ENCODE results near the gene PLCH1. TPM values are rescaled to one million over a fixed set of nuclear protein-coding genes. Genes with fewer than 3 reads are reported as not detected.

PLCH1 gene
- total and polyA plus RNA-seq, 3 donors from 2014 or later, result 23.2 to 32.1 (median 29.3) TPM

DNA sequence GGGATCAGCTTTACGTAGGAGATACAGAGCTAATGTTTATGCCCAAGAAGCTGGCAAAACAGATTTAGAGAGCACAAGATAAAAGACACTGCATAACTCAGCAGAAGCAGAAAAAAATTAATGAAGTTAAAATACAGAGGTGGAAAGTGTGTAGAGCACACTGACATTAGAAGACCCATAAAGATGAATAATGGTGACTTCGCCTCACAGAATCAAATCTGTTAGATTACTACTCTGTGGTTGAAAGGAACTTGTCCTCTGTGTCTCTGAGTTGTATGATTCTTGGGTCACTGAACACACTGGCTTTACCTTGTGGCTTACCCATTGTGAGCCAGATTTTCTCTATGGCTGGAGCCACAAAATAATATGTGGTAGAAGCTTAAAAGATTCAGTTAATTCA, 224.4 kb downstream of the PLCH1 start:
- no peaks in the 10 kb centered on the region for H3K27me3 ChIP-seq
- no peaks in the 10 kb centered on the region for H3K4me1 ChIP-seq
- TF ChIP-seq, protein P1, sequence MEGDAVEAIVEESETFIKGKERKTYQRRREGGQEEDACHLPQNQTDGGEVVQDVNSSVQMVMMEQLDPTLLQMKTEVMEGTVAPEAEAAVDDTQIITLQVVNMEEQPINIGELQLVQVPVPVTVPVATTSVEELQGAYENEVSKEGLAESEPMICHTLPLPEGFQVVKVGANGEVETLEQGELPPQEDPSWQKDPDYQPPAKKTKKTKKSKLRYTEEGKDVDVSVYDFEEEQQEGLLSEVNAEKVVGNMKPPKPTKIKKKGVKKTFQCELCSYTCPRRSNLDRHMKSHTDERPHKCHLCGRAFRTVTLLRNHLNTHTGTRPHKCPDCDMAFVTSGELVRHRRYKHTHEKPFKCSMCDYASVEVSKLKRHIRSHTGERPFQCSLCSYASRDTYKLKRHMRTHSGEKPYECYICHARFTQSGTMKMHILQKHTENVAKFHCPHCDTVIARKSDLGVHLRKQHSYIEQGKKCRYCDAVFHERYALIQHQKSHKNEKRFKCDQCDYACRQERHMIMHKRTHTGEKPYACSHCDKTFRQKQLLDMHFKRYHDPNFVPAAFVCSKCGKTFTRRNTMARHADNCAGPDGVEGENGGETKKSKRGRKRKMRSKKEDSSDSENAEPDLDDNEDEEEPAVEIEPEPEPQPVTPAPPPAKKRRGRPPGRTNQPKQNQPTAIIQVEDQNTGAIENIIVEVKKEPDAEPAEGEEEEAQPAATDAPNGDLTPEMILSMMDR (IDR thresholded peaks at IDR 0.05), result no peak
- WGBS, 2 donors, result 66 to 88% methylated on average over 2 of the region's 2 CpGs
- no peaks in the 10 kb centered on the region for H3K9me3 ChIP-seq
- H3K36me3 ChIP-seq (ENCODE audit: low read depth, missing control alignments), result no peaks in the 10 kb centered on the region
- intact Hi-C loops (cut with DNase I; ENCODE audit: low total_unique reads), result no loop called here
- no peak for DNase-seq
- H3K27ac ChIP-seq, result no peak overlapping the region
- H3K4me3 ChIP-seq, result no peak overlapping the region

DNA sequence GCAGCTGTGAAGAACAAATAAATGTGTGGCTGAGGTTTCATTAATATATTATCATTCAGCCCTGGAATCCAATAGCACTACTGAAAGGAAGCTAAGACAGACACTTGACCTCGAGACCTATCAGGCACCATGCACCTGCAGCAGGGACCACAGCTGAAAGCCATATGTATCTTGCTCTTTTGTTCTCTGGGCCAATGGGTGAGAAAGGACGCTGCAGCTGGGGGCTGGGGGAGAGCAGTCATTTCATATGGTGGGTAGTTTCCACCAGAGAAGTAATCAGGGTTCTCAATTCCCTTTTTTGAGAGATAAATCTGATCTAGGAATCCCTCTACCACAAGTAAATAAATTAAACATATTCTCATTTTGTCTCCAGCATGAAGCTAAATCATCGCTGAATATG, 225.8 kb downstream of the PLCH1 start:
- Histone ChIP-seq H3K27ac (no peak overlapping the region), H3K36me3 (ENCODE audit: low read depth, missing control alignments) (no peaks in the 10 kb centered on the region), H3K9me3 (no peaks in the 10 kb centered on the region), H3K4me3 (no peak overlapping the region), H3K4me1 (no peaks in the 10 kb centered on the region), H3K27me3 (no peaks in the 10 kb centered on the region)
- DNase-seq, result no peak
- 70 to 95% methylated on average over 3 of the region's 3 CpGs for WGBS, 2 donors
- no peak for TF ChIP-seq POLR2A (IDR thresholded peaks at IDR 0.05)
- TF ChIP-seq, protein P1 (IDR thresholded peaks at IDR 0.05), result no peak
- intact Hi-C loops (cut with DNase I; ENCODE audit: low total_unique reads), result no loop called here

DNA sequence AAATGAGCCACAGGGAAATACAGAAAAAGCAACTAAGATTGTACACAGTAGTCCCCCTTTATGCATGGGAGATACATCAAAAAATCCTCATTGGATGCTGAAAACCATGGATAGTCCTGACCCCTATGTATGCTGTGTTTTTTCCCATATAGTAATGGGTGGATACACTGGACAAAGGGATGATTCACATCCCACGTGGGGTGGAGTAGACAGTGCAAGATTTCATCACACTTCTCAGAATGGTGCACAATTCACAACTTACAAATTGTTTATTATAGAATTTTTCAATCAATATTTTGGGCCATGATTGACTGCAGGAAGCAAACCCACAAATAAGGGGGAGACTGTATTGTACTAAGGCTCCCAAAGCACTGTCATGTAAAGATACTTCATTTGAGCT, 227.0 kb downstream of the PLCH1 start:
- no peaks in the 10 kb centered on the region for H3K9me3 ChIP-seq
- TF ChIP-seq, protein P1 (IDR thresholded peaks at IDR 0.05), result no peak
- no peak for TF ChIP-seq POLR2A (IDR thresholded peaks at IDR 0.05)
- no peaks in the 10 kb centered on the region for H3K27me3 ChIP-seq
- no peak overlapping the region for H3K27ac ChIP-seq
- no peaks in the 10 kb centered on the region for H3K36me3 ChIP-seq (ENCODE audit: low read depth, missing control alignments)
- no peak overlapping the region for H3K4me3 ChIP-seq
- DNase-seq, result no peak
- no peaks in the 10 kb centered on the region for H3K4me1 ChIP-seq
- intact Hi-C loops (cut with DNase I; ENCODE audit: low total_unique reads), result no loop called here
- 88 to 94% methylated on average over 1 of the region's 1 CpG for WGBS, 2 donors

DNA sequence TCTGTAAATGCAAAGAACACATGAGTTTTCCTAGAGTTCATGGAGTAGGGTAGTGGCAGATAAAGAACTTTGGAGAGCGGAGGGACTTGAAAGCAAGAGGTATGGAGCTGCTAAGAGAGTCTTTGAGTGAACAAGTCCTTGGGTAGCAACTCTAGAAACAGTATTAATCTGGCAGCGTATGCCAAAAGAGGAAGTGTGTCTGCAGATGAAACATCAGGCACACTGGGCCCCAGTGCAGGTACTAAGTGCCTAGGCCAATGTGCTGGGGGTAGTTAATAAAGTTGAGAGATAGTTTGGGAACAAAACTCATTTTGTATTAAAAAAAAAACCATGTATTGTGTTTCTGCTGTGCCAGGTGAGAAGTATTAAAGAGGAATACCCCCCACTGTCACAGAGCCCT, 228.4 kb downstream of the PLCH1 start:
- Histone ChIP-seq H3K36me3 (ENCODE audit: low read depth, missing control alignments) (no peaks in the 10 kb centered on the region), H3K27ac (no peak overlapping the region), H3K9me3 (no peaks in the 10 kb centered on the region), H3K4me1 (no peaks in the 10 kb centered on the region), H3K27me3 (no peaks in the 10 kb centered on the region), H3K4me3 (no peak overlapping the region)
- no peak for DNase-seq
- intact Hi-C loops (cut with DNase I; ENCODE audit: low total_unique reads), result no loop called here
- 89 to 92% methylated on average over 2 of the region's 2 CpGs for WGBS, 2 donors
- TF ChIP-seq, protein P1 (IDR thresholded peaks at IDR 0.05), result no peak
- TF ChIP-seq POLR2A (IDR thresholded peaks at IDR 0.05), result no peak

DNA sequence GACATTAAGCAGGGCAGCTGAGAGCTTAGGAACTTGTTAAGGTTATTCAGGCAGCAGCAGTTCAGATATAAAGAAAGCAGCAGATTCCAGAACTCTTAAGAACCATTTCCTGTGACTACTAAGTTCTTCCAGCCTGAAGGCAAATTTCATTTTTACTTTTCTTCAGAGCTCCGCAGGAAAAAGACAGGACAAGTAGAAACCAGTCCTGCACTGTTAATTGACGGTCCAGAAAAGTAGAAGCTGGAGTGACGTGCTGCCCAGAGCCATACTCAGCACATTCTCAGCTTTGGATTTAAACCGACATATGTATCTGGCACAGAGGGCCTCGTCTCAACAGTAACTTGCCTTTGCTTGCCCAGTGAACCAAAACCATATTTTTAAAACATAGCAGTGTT, 232.0 kb downstream of the PLCH1 start:
- no peaks in the 10 kb centered on the region for H3K4me1 ChIP-seq
- DNase-seq, result no peak
- WGBS, 2 donors, result 94 to 97% methylated on average over 5 of the region's 5 CpGs
- TF ChIP-seq POLR2A (IDR thresholded peaks at IDR 0.05), result no peak
- TF ChIP-seq, protein P1 (IDR thresholded peaks at IDR 0.05), result no peak
- no peaks in the 10 kb centered on the region for H3K27me3 ChIP-seq
- H3K9me3 ChIP-seq, result no peaks in the 10 kb centered on the region
- no peaks in the 10 kb centered on the region for H3K36me3 ChIP-seq (ENCODE audit: low read depth, missing control alignments)
- intact Hi-C loops (cut with DNase I; ENCODE audit: low total_unique reads), result no loop called here
- no peak overlapping the region for H3K4me3 ChIP-seq
- no peak overlapping the region for H3K27ac ChIP-seq
